Fibroblast of skin of left biceps (primary cell): ENCODE measurements around the gene EOMES.

Experiments
- DNase-seq, 2 experiments: peaks; one replicate each; pipeline ENCODE4 v3.0.0-alpha.2; 2013; ENCODE audit warnings: low read depth in 2 of 2

EOMES gene

GRCh38 chr3:27681249-27681748 is 40.8 kb downstream of the EOMES start:
- peak; percentile 72 to 79 for DNase-seq

- DNase-seq = no peak
Observed at GRCh38 chr3:27680517-27681246, 41.4 kb downstream of the EOMES start.

GRCh38 chr3:27679691-27680090 is 42.4 kb downstream of the EOMES start:
- DNase-seq = no peak

- no peak for DNase-seq
Observed at GRCh38 chr3:27678234-27678633, 43.9 kb downstream of the EOMES start.

- DNase-seq = peak; percentile 89
Observed at GRCh38 chr3:27677565-27677964, 44.6 kb downstream of the EOMES start.

GRCh38 chr3:27675287-27675686 is 46.8 kb downstream of the EOMES start:
- peak; percentile 42 to 47 for DNase-seq

GRCh38 chr3:27673701-27674100 is 48.4 kb downstream of the EOMES start:
- no peak for DNase-seq

GRCh38 chr3:27671101-27671500 is 51.0 kb downstream of the EOMES start:
- DNase-seq = no peak

- DNase-seq = no peak
Observed at GRCh38 chr3:27670619-27671018, 51.5 kb downstream of the EOMES start.

- DNase-seq = no peak
Observed at GRCh38 chr3:27669591-27669990, 52.5 kb downstream of the EOMES start.

GRCh38 chr3:27667751-27668150 is 54.4 kb downstream of the EOMES start:
- DNase-seq = no peak

- DNase-seq = peak; percentile 74 to 78
Observed at GRCh38 chr3:27666708-27667107, 55.4 kb downstream of the EOMES start.

- no peak for DNase-seq
Observed at GRCh38 chr3:27666272-27666671, 55.9 kb downstream of the EOMES start.
